ENCODE measurements around the gene SHROOM3.

SHROOM3 gene

GRCh38 chr4:76666944-76667532, 232.0 kb downstream of the SHROOM3 start:
- Histone ChIP-seq H3K9me3 (ENCODE audit: control insufficient read depth in 1 of 2, low read length in 2 of 2) (no peaks in the 10 kb centered on the region), H3K36me3 (ENCODE audit: control insufficient read depth in 1 of 2, insufficient read depth in 2 of 2, low read length in 2 of 2) (no peaks in the 10 kb centered on the region), H3K4me1 (ENCODE audit: control insufficient read depth in 1 of 2, insufficient read depth in 2 of 2, low read length in 2 of 2) (peaks cover 30 to 45% of the 10 kb centered on the region in 2 donors), H3K27me3 (ENCODE audit: control insufficient read depth in 1 of 2, insufficient read depth in 2 of 2, low read length in 2 of 2) (no peaks in the 10 kb centered on the region), H3K4me3 (ENCODE audit: low read depth in 1 of 2, low read length in 2 of 2) (peak overlapping the region in 1 of 2 donors; percentile 17), H3K9ac (ENCODE audit: low read depth in 1 of 2, low read length in 2 of 2) (peak overlapping the region in 1 of 2 donors; percentile 28), H3K27ac (ENCODE audit: low read depth, low read length) (peak overlapping the region; percentile 10)

- Histone ChIP-seq H3K4me1 (ENCODE audit: control insufficient read depth in 1 of 2, insufficient read depth in 2 of 2, low read length in 2 of 2) (peaks cover 30 to 32% of the 10 kb centered on the region in 2 donors), H3K4me3 (ENCODE audit: low read depth in 1 of 2, low read length in 2 of 2) (no peak overlapping the region), H3K27me3 (ENCODE audit: control insufficient read depth in 1 of 2, insufficient read depth in 2 of 2, low read length in 2 of 2) (no peaks in the 10 kb centered on the region), H3K27ac (ENCODE audit: low read depth, low read length) (no peak overlapping the region), H3K9me3 (ENCODE audit: control insufficient read depth in 1 of 2, low read length in 2 of 2) (no peaks in the 10 kb centered on the region), H3K36me3 (ENCODE audit: control insufficient read depth in 1 of 2, insufficient read depth in 2 of 2, low read length in 2 of 2) (no peaks in the 10 kb centered on the region), H3K9ac (ENCODE audit: low read depth in 1 of 2, low read length in 2 of 2) (no peak overlapping the region)
These were observed 235.6 kb downstream of the SHROOM3 start for GRCh38 chr4:76670631-76671030.

- no peaks in the 10 kb centered on the region for H3K27me3 ChIP-seq (ENCODE audit: control insufficient read depth in 1 of 2, insufficient read depth in 2 of 2, low read length in 2 of 2)
- H3K27ac ChIP-seq (ENCODE audit: low read depth, low read length): no peak overlapping the region
- H3K4me1 ChIP-seq (ENCODE audit: control insufficient read depth in 1 of 2, insufficient read depth in 2 of 2, low read length in 2 of 2): peaks cover 15 to 22% of the 10 kb centered on the region in 2 donors
- H3K4me3 ChIP-seq (ENCODE audit: low read depth in 1 of 2, low read length in 2 of 2): no peak overlapping the region
- H3K36me3 ChIP-seq (ENCODE audit: control insufficient read depth in 1 of 2, insufficient read depth in 2 of 2, low read length in 2 of 2): no peaks in the 10 kb centered on the region
- H3K9me3 ChIP-seq (ENCODE audit: control insufficient read depth in 1 of 2, low read length in 2 of 2): no peaks in the 10 kb centered on the region
- no peak overlapping the region for H3K9ac ChIP-seq (ENCODE audit: low read depth in 1 of 2, low read length in 2 of 2)
These were observed 238.3 kb downstream of the SHROOM3 start for GRCh38 chr4:76673362-76673761.

GRCh38 chr4:76674983-76675382, 240.0 kb downstream of the SHROOM3 start:
- Histone ChIP-seq H3K4me1 (ENCODE audit: control insufficient read depth in 1 of 2, insufficient read depth in 2 of 2, low read length in 2 of 2) (peaks cover 15 to 22% of the 10 kb centered on the region in 2 donors), H3K9ac (ENCODE audit: low read depth in 1 of 2, low read length in 2 of 2) (no peak overlapping the region), H3K36me3 (ENCODE audit: control insufficient read depth in 1 of 2, insufficient read depth in 2 of 2, low read length in 2 of 2) (no peaks in the 10 kb centered on the region), H3K27ac (ENCODE audit: low read depth, low read length) (peak overlapping the region; percentile 64), H3K9me3 (ENCODE audit: control insufficient read depth in 1 of 2, low read length in 2 of 2) (no peaks in the 10 kb centered on the region), H3K27me3 (ENCODE audit: control insufficient read depth in 1 of 2, insufficient read depth in 2 of 2, low read length in 2 of 2) (no peaks in the 10 kb centered on the region), H3K4me3 (ENCODE audit: low read depth in 1 of 2, low read length in 2 of 2) (peak overlapping the region in 1 of 2 donors; percentile 13)

GRCh38 chr4:76677571-76678326, 242.7 kb downstream of the SHROOM3 start:
- peaks cover 17 to 39% of the 10 kb centered on the region in 2 donors for H3K4me1 ChIP-seq (ENCODE audit: control insufficient read depth in 1 of 2, insufficient read depth in 2 of 2, low read length in 2 of 2)
- no peak overlapping the region for H3K4me3 ChIP-seq (ENCODE audit: low read depth in 1 of 2, low read length in 2 of 2)
- H3K9me3 ChIP-seq (ENCODE audit: control insufficient read depth in 1 of 2, low read length in 2 of 2): no peaks in the 10 kb centered on the region
- H3K9ac ChIP-seq (ENCODE audit: low read depth in 1 of 2, low read length in 2 of 2): no peak overlapping the region
- H3K36me3 ChIP-seq (ENCODE audit: control insufficient read depth in 1 of 2, insufficient read depth in 2 of 2, low read length in 2 of 2): no peaks in the 10 kb centered on the region
- no peaks in the 10 kb centered on the region for H3K27me3 ChIP-seq (ENCODE audit: control insufficient read depth in 1 of 2, insufficient read depth in 2 of 2, low read length in 2 of 2)
- no peak overlapping the region for H3K27ac ChIP-seq (ENCODE audit: low read depth, low read length)

- Histone ChIP-seq H3K4me1 (ENCODE audit: control insufficient read depth in 1 of 2, insufficient read depth in 2 of 2, low read length in 2 of 2) (peaks cover 13 to 51% of the 10 kb centered on the region in 2 donors), H3K9ac (ENCODE audit: low read depth in 1 of 2, low read length in 2 of 2) (no peak overlapping the region), H3K36me3 (ENCODE audit: control insufficient read depth in 1 of 2, insufficient read depth in 2 of 2, low read length in 2 of 2) (no peaks in the 10 kb centered on the region), H3K9me3 (ENCODE audit: control insufficient read depth in 1 of 2, low read length in 2 of 2) (no peaks in the 10 kb centered on the region), H3K27me3 (ENCODE audit: control insufficient read depth in 1 of 2, insufficient read depth in 2 of 2, low read length in 2 of 2) (peaks cover 0 to 5% of the 10 kb centered on the region in 2 donors), H3K27ac (ENCODE audit: low read depth, low read length) (no peak overlapping the region), H3K4me3 (ENCODE audit: low read depth in 1 of 2, low read length in 2 of 2) (no peak overlapping the region)
These were observed 244.7 kb downstream of the SHROOM3 start for GRCh38 chr4:76679691-76680090.

GRCh38 chr4:76680952-76681351, 245.9 kb downstream of the SHROOM3 start:
- Histone ChIP-seq H3K27me3 (ENCODE audit: control insufficient read depth in 1 of 2, insufficient read depth in 2 of 2, low read length in 2 of 2) (peaks cover 0 to 5% of the 10 kb centered on the region in 2 donors), H3K9ac (ENCODE audit: low read depth in 1 of 2, low read length in 2 of 2) (no peak overlapping the region), H3K4me1 (ENCODE audit: control insufficient read depth in 1 of 2, insufficient read depth in 2 of 2, low read length in 2 of 2) (peaks cover 6 to 38% of the 10 kb centered on the region in 2 donors), H3K27ac (ENCODE audit: low read depth, low read length) (no peak overlapping the region), H3K9me3 (ENCODE audit: control insufficient read depth in 1 of 2, low read length in 2 of 2) (no peaks in the 10 kb centered on the region), H3K4me3 (ENCODE audit: low read depth in 1 of 2, low read length in 2 of 2) (no peak overlapping the region), H3K36me3 (ENCODE audit: control insufficient read depth in 1 of 2, insufficient read depth in 2 of 2, low read length in 2 of 2) (no peaks in the 10 kb centered on the region)

- Histone ChIP-seq H3K4me3 (ENCODE audit: low read depth in 1 of 2, low read length in 2 of 2) (no peak overlapping the region), H3K9ac (ENCODE audit: low read depth in 1 of 2, low read length in 2 of 2) (no peak overlapping the region), H3K4me1 (ENCODE audit: control insufficient read depth in 1 of 2, insufficient read depth in 2 of 2, low read length in 2 of 2) (peaks cover 6 to 38% of the 10 kb centered on the region in 2 donors), H3K27ac (ENCODE audit: low read depth, low read length) (no peak overlapping the region), H3K27me3 (ENCODE audit: control insufficient read depth in 1 of 2, insufficient read depth in 2 of 2, low read length in 2 of 2) (peaks cover 0 to 5% of the 10 kb centered on the region in 2 donors), H3K36me3 (ENCODE audit: control insufficient read depth in 1 of 2, insufficient read depth in 2 of 2, low read length in 2 of 2) (no peaks in the 10 kb centered on the region), H3K9me3 (ENCODE audit: control insufficient read depth in 1 of 2, low read length in 2 of 2) (no peaks in the 10 kb centered on the region)
These were observed 247.0 kb downstream of the SHROOM3 start for GRCh38 chr4:76681996-76682395.

GRCh38 chr4:76683144-76683543, 248.1 kb downstream of the SHROOM3 start:
- H3K9me3 ChIP-seq (ENCODE audit: control insufficient read depth in 1 of 2, low read length in 2 of 2): no peaks in the 10 kb centered on the region
- peak overlapping the region; percentile 59 for H3K27ac ChIP-seq (ENCODE audit: low read depth, low read length)
- peak overlapping the region in 1 of 2 donors; percentile 51 for H3K9ac ChIP-seq (ENCODE audit: low read depth in 1 of 2, low read length in 2 of 2)
- peaks cover 6 to 48% of the 10 kb centered on the region in 2 donors for H3K4me1 ChIP-seq (ENCODE audit: control insufficient read depth in 1 of 2, insufficient read depth in 2 of 2, low read length in 2 of 2)
- H3K4me3 ChIP-seq (ENCODE audit: low read depth in 1 of 2, low read length in 2 of 2): peak overlapping the region; percentile 16 to 40
- no peaks in the 10 kb centered on the region for H3K36me3 ChIP-seq (ENCODE audit: control insufficient read depth in 1 of 2, insufficient read depth in 2 of 2, low read length in 2 of 2)
- H3K27me3 ChIP-seq (ENCODE audit: control insufficient read depth in 1 of 2, insufficient read depth in 2 of 2, low read length in 2 of 2): peaks cover 0 to 9% of the 10 kb centered on the region in 2 donors

- peak overlapping the region in 1 of 2 donors; percentile 68 for H3K9ac ChIP-seq (ENCODE audit: low read depth in 1 of 2, low read length in 2 of 2)
- no peaks in the 10 kb centered on the region for H3K9me3 ChIP-seq (ENCODE audit: control insufficient read depth in 1 of 2, low read length in 2 of 2)
- H3K36me3 ChIP-seq (ENCODE audit: control insufficient read depth in 1 of 2, insufficient read depth in 2 of 2, low read length in 2 of 2): no peaks in the 10 kb centered on the region
- H3K4me3 ChIP-seq (ENCODE audit: low read depth in 1 of 2, low read length in 2 of 2): peak overlapping the region in 1 of 2 donors; percentile 81
- peaks cover 4 to 18% of the 10 kb centered on the region in 2 donors for H3K27me3 ChIP-seq (ENCODE audit: control insufficient read depth in 1 of 2, insufficient read depth in 2 of 2, low read length in 2 of 2)
- peak overlapping the region; percentile 42 for H3K27ac ChIP-seq (ENCODE audit: low read depth, low read length)
- H3K4me1 ChIP-seq (ENCODE audit: control insufficient read depth in 1 of 2, insufficient read depth in 2 of 2, low read length in 2 of 2): peaks cover 22 to 52% of the 10 kb centered on the region in 2 donors
These were observed 252.9 kb downstream of the SHROOM3 start for GRCh38 chr4:76687746-76688448.

All from duodenal mucosa (tissue), 2 donors.